Measurements from ENCODE around the gene TFEB.

DNA sequence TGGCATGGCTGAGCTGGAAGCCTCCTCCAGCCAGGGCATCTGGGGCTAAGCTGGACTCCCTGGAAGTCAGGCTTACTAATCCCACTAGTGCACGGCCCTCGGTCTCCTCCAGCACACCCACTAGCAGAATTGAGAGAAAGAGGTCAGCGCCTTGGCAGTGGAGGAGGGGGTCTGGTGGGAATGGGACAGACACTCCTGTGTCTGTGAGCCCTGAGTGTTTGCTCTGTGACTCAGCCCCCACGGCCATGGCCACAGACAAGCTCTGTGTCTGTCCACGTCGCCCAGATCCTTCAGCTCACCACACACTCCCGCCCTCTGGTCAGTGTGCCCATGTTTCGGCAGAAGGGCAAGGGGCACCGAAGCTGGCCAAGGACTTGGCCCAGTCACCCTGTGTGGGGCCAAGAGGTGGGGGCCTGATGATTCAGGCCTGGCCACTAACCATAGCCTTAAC is 88.3 kb downstream of the TFEB start:
- TF ChIP-seq, protein P1, sequence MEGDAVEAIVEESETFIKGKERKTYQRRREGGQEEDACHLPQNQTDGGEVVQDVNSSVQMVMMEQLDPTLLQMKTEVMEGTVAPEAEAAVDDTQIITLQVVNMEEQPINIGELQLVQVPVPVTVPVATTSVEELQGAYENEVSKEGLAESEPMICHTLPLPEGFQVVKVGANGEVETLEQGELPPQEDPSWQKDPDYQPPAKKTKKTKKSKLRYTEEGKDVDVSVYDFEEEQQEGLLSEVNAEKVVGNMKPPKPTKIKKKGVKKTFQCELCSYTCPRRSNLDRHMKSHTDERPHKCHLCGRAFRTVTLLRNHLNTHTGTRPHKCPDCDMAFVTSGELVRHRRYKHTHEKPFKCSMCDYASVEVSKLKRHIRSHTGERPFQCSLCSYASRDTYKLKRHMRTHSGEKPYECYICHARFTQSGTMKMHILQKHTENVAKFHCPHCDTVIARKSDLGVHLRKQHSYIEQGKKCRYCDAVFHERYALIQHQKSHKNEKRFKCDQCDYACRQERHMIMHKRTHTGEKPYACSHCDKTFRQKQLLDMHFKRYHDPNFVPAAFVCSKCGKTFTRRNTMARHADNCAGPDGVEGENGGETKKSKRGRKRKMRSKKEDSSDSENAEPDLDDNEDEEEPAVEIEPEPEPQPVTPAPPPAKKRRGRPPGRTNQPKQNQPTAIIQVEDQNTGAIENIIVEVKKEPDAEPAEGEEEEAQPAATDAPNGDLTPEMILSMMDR (IDR thresholded peaks at IDR 0.05) = no peak
- no peak for TF ChIP-seq POLR2A (IDR thresholded peaks at IDR 0.05)

Data from ovary (tissue), 3 donors.